Stimulated activated CD8-positive, alpha-beta memory T cell treated with anti-CD3 and anti-CD28 coated beads, Interleukin-7, amount 100 ng/mL, for 24 hours (primary cell): ENCODE data around the gene HSCB.
"Not testable (repeated sequence)": the region's sequence is repeated elsewhere in the genome, so short reads cannot be mapped to it uniquely, and the experiment has no call there.

Experiments
- DNase-seq: peaks from one replicate; pipeline ENCODE4 v3.0.0-alpha.2; 2020; ENCODE audit warnings: low read depth

Gene HSCB, protein sequence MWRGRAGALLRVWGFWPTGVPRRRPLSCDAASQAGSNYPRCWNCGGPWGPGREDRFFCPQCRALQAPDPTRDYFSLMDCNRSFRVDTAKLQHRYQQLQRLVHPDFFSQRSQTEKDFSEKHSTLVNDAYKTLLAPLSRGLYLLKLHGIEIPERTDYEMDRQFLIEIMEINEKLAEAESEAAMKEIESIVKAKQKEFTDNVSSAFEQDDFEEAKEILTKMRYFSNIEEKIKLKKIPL

DNA sequence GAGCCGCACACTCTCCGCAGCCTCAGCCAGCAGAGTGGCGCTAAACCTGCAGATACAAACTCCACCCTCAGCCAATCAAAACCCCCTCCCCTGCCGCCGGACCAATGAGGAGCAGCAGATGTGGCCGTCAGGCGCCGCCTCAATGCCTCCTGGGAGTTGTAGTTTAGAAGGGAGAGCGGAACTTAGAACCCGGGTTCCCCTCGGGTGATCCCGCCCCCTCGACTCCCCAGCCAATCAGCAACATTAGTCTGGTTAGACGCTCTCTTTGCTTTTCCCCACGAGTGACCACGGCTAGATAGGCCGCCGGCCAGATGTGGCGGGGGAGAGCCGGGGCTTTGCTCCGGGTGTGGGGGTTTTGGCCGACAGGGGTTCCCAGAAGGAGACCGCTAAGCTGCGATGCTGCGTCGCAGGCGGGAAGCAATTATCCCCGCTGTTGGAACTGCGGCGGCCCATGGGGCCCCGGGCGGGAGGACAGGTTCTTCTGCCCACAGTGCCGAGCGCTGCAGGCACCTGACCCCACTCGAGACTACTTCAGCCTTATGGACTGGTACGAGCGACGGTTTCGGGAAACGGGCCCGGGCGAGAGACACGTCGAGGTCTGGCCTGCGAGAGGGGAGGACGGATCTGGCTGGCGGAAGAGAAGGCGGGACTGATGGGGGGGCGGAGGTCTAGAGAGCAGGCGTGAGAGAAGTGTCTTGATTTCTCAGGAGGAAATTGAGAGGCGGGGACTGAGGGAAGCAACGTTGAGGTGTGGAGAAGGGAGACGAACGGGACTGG lies at the start of gene HSCB, which contains the start of gene CHEK2:
Gene HSCB, plus strand, starts transcription at position 255 of the 777 bp plus-strand sequence. Its CDS starts 57 bp downstream, at position 312.
Gene CHEK2, minus strand, starts transcription at position 36 of the 777 bp plus-strand sequence. CDS start 7,099 bp downstream, outside the sequence.
- DNase-seq: peak; percentile 92

DNA sequence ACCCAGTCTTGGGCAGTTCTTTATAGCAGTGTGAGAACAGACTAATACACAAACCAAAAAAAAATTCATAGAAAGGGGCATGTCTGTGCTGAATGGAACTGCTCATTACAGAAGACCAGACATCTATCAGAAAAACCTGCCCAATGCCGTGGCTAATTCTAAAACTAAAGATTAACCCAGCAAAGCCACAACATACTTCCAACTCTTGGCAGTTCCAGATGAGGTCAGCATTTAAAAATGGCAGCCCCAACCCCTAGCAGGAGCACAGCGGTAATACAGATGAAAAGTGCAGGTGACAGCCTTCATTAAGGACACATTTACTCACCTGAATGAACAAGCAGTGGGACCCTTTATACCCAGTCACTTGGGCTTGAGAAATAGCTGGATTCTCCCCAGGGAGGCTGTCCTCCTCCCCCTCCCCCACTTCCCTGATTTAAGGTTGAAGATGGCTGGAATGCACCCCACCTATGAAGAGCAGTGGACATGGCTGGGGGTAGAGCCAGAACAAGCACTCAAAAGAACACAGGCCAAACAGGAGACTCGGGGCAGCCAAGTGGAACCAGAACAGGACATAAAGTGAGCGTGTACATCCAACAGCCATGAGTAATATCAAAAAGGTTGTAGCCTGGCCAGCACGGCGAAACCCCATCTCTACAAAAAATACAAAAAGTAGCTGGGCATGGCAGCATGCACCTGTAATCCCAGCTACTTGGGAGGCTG lies 48.6 kb upstream of the HSCB start:
- DNase-seq: not testable (repeated sequence)

DNA sequence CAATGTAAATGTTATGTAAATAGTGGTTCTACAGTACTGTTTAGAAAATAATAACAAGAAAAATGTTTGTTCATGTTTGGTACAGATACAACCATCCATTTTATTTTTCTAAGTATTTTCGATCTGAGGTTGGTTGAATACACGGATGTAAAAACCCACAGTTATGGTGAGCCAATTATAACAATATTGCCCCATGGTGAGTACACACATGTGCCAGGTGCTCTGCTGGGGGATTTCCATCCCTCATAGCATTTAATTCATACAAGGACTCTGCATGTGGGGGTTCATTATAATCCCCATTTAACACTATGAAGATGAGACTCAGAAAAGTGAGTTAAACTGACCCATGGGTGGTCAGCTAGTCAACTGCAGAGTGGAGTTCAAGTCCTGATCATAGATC lies 38.9 kb upstream of the HSCB start:
- DNase-seq: no peak

DNA sequence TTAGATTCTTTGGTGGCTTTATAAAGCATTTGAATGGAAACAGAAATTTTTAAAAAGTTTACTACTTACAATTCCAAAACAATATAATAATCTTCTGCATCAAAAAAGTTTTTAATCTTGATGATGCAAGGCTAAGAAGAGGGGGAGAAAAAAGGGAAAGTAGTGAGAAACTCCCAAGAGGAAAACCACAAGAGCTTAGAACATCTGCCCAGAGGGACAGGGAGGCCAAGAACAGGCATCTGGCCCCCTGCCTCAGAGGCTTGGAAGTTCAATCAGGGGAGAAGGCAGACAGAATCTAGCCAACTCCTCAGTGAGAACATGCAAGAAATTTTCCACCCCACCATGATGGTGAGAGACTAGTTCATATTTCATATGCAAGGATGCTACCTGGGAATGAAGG lies 38.4 kb upstream of the HSCB start:
- DNase-seq: no peak

DNA sequence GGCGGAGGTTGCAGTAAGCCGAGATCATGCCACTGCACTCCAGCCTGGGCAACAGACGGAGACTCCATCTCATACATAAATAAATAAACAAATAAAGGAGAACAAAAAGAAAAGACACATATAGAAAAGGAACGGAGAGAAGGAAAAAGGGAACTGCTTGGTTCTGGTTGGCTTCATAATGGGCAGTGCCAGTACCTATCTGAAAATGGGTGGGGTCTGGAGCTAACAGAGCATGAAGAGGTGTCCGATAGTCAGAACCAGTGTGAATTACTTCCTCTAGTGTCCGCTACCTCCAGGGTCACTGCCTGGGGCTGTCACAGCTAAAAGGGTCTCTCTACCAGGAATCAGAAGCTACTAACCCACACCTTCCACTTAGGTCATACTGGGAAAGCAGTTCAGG lies 35.0 kb upstream of the HSCB start:
- DNase-seq: no peak

DNA sequence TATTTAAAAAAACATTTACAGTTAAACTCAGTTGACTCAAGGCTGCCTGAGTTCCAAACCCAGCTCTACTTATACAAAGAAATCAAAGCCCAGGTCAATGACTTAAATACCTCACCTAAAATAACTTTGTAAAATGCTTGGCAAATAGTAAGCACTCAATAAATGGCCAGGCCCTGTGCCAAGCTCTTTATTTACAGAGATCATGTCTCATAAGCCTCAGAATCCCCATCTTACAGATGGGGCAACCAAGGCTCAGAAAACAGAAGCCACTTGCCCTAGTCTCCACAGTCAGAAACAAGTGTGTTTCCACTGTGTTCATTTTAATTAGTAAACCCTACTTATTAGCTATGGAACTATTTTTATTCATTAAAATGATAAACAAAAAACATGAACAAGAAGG lies 31.7 kb upstream of the HSCB start:
- DNase-seq: no peak

DNA sequence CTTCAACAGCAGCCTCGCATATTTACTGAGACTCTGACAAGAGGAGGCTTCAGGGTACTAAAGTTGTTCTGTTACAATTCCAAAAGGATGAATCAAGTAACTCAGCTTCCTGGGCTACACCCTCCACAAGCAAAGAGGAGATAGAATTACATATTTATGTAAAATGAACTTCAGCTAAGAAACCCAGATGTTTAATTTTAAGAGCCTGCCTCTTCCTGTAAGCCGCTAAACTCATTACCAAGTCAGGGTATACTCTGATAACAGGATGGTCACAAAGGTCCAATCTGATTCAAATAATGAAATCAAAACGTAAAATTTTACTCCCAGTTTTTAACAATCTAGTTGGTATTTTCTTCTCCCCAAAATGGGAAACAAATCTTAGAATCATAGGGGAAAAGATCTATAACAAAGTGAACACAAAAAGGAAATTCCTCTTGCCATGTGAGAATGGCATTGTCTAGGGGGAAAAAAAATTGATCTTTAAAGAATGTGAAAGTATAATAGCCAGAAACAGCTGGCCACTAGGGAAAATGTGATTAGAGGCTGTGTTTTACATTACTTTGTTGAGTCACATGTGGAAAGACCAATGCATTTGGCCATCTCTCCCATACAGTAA lies 31.2 kb upstream of the HSCB start:
- DNase-seq: no peak

DNA sequence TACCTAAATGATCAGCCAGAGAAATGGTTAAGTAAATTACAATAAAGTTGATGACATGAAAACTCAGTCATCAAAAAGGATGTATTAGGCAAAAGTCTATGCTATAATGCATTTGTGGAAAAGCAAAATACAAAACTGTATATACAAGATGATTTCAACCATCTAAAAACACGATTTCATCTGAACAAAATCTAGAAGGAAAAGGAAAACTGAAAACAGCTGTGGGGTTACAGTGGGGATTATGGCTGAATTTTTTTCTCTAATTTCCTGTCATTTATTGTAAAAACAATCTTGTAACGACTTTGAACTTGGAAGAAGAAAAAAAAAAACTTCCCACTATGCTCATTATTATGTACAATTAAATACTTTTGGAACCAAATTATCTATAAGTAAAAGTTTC lies 30.5 kb upstream of the HSCB start:
- DNase-seq: no peak

DNA sequence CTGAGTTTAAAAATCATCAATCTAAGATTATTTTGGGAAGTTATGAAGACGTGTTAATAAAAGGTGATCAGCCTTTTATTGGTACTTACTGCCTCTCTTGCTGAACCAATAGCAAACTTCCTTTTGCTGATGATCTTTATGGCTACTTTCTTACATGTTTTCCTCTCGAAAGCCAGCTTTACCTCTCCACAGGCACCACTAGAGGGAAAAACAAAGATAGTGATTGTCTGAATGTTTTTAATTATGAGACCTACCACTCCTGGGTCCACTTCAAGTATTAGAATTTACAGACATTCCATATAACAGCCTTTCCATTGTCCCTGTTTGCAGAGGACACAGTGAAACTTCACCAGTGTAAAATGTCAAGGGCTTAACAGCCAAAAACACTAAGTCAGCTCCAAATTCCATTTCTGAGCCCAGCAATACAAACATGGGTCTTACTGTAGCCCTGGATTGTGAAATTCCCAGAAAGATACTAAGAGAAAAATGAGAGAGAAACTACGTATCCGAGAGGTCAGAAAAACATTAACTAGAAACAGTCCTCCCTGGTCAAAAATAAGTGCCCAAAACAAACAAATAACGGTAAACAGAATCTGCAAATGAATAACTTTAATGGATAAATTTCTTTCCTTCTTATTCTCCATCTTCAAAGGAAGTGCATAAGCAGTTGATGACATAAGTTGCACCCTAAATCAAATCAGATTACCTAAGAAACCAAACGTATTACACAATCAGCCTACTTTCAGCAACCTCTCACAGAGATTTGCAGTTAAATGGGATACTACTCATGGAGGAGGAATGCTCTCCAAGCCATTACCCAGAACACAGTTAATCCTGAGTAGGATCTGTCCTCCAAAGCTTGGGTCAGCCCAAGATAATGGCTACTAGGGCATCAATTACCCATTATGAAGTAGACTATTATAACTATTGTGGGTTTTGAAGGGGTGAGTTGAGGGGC lies 29.7 kb upstream of the HSCB start:
- DNase-seq: no peak

DNA sequence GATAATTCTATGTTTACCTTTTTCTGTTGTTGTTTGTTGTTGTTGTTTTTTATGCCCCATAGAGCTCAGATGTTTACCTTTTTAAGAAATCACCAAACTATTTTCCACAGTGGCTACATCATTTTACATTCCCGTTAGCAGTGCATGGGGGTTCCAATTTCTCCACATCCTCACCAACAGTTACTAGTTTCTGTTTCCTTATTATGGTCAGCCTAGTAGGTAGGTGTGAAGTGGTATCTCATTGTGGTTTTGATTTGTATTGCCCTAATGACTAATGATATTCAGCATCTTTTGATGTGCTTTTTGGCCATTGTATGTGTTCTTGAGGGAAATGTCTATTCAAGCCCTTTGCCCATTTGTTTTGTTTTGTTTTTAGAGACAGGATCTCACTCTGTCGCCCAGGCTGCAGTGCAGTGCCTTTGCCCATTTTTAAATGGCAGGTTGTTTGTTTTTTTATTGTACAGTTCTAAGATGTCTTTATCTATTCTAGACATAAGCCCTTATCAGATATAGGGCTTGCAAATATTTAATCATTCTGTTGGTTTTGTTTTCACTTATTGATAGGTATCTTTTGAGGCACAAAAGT lies 27.7 kb upstream of the HSCB start:
- DNase-seq: no peak

DNA sequence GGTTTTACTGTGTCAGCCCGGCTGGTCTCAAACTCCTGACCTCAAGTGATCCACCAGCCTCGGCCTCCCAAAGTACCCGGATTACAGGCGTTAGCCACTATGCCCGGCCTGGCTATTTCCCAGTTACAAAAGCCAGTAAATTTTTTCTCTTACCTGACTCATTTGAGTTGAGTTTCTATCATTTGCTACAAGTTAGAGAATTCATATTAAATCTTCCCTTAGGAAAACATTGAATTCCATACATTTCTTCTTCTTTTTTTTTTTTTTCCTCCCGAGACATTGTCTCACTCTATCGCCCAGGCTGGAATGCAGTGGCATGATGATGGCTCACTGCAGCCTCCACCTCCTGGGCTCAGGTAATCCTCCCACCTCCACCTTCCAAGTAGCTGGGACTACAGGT lies 26.2 kb upstream of the HSCB start:
- no peak for DNase-seq

DNA sequence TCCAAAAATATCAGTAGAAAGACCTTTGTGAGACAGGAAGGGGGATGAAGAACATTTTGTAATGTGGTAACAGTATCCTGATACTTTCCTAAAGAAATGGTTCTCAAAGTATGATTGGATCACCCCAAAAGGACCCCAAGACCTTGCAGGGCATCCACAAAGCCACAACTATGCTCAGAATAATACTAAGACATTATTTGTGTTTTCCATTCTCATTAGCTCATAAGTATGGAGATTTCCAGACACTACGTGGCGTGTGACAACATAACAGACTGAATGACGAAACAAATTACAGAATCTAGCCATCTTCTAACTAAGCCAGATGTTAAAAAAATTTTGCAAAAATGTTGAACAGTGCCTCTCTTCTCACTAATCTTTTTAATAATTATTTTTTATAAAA lies 25.2 kb upstream of the HSCB start:
- no peak for DNase-seq

DNA sequence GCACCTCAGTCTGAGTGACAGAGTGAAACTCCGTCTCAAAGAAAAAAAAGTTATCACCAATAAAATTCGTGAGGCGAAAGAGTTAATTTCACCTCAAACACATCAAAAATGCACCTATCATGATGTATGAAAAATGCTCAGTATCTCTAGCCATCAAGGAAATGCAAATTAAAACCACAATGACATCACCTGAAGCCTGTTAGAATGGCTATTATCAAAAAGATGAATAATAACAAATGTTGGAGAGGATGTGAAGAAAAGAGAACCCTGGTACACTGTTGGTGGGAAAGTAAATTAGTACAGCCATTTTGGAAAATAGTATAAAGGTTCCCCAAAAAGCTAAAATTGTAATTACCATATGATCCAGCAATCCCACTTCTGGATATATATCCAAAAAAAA lies 23.8 kb upstream of the HSCB start:
- DNase-seq: no peak

DNA sequence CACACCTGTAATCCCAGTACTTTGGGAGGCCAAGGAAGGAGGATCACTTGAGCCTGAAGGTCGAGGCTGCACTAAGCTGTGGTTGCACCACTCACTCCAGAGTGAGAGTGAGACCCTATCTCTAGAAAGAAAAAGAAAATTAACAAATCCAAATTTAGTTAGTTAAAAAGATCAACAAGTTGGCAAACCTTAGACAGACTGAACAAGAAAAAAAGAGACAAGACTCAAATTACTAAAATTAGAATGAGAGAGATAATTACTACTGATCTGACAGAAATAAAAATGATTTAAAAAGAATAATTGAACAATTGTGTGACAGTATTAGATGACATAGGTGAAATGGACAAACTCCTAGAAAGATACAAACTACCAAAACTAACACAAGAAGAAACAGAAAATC lies 13.8 kb upstream of the HSCB start:
- DNase-seq: no peak

DNA sequence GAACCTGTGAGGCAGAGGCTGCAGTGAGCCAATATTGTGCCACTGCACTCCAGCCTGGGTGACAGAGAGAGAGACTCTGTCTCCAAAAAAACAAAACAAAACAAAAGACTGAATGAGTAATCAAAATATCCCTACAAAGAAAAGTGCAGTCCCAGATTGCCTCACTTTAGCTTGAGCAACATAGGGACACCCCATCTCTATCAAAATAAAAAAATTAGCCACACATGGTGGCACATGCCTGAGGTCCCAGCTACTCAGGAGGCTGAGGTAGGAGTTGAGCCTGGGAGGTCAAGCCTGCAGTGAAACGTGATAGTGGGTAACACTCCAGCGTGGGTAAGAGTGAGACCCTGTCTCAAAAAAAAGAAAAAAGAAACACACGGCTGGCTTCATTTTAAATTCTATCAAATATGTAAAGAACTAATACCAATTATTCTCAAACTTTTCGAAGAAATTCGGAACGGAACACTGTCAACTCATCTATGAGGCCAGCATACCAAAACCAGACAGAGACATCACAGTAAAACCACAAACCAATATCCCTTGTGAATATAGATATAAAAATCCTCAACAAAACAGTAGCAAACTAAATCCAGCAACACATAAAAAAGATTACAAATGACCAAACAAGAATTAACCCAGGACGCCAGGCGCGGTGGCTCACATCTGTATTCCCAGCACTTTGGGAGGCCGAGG lies 13.1 kb upstream of the HSCB start:
- no peak for DNase-seq

DNA sequence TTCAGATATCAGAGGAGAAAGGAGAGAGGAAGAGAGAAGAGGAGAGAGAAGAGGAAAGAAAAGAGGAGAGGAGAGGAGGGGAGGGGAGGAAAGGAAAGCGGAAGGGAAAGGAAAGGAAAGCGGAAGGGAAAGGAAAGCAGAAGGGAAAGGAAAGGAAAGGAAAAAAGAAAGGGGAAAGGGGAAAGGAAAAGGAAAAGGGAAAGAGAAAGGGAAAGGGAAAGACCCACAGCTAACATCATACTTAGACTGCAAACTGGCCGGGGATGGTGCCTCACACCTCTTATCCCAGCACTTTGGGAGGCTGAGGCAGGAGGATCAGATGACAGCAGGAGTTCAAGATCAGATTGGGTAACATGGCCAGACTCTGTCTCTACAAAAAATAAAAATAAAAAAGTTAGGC lies 11.7 kb upstream of the HSCB start:
- DNase-seq: no peak

DNA sequence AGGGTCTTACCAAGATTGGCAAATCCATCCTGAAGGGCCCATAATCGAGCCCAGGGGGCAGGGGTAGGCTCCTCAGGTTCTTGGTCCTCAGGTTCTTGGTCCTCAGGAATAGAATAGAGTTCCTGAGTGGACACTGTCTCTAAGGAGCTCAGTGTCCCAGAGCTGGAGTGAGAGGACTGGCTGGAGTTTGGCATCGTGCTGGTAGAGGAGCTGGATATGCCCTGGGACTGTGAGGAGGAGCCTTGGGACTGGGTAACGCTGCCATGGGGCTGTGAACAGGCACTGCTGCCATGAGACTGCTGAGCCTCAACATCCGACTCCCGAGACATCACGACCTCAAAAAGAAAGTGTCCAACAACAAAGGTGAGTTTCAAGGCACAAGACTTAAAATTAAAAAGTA lies 7.4 kb upstream of the HSCB start:
- no peak for DNase-seq

DNA sequence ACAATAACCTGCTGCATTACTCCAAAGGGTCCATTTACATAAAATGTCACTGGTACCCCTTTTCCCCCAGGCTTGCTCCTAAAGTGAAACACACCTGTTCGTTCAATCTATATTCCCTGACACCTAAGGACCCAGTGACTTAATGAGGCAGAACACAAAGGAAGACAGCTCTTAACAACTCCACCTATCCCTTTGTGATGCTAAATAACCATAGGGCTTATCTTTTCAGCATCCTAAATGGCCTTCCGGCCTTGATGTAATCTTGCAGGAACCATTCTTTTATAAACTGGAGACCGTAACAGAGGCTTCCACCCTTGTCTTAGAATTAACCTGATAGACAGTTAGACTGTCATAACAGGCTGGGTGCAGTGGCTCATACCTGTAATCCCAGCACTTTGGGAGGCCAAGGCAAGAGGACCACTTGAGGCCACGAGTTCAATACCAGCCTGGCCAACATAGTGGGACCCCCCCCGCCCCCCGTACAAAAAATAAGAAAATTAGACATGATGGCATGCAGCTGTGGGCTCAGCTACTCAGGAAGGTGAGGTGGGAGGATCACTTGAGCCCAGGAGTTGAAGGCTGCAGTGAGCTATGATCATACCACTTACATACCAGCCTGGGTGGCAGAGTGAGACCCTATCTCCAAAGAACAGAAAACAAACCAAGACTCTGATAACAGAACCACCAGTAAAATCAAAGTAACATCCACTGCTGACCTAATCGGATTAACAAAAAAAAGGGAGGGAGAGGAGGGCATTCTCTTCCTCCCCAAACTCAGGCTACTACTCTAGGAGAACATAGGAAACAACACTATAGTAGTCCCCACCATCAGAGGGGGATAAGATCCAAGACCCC lies 5.3 kb upstream of the HSCB start:
- DNase-seq: no peak

DNA sequence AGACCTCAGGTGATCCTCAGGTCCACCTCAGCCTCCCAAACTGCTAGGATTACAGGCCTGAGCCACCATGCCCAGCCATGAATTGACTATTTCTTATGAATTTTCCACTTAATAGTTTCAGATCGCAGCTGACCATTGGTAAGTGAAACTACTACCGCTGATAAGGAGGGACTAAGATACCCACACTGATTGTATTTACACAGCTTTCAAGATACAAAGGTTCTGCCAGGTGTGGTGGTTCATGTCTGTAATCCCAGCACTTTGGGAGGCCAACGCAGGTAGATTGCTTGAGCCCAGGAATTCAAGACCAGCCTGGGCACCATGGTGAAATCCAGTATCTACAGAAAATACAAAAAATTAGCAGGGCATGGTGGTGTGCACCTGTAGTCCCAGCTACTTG lies 4.1 kb upstream of the HSCB start:
- no peak for DNase-seq
